Stimulated activated CD4-positive, alpha-beta T cell treated with anti-CD3 and anti-CD28 coated beads, Interleukin-1b, Interleukin-23, amount 100 ng/mL, for 48 hours (primary cell): ENCODE measurements around the gene UTF1.
"Not testable (repeated sequence)": the region's sequence is repeated elsewhere in the genome, so short reads cannot be mapped to it uniquely, and the experiment has no call there.

Experiments used
- DNase-seq: peaks from one replicate; pipeline ENCODE4 v3.0.0-alpha.2; 2020

Gene UTF1

GRCh38 chr10:133249094-133249780 is 19.2 kb downstream of the UTF1 start:
- DNase-seq, result no peak

- DNase-seq, result no peak
Observed at GRCh38 chr10:133249975-133250754, 20.1 kb downstream of the UTF1 start.

- no peak for DNase-seq
Observed at GRCh38 chr10:133251388-133252222, 21.6 kb downstream of the UTF1 start.

GRCh38 chr10:133252223-133252552 is 22.2 kb downstream of the UTF1 start:
- no peak for DNase-seq

DNA sequence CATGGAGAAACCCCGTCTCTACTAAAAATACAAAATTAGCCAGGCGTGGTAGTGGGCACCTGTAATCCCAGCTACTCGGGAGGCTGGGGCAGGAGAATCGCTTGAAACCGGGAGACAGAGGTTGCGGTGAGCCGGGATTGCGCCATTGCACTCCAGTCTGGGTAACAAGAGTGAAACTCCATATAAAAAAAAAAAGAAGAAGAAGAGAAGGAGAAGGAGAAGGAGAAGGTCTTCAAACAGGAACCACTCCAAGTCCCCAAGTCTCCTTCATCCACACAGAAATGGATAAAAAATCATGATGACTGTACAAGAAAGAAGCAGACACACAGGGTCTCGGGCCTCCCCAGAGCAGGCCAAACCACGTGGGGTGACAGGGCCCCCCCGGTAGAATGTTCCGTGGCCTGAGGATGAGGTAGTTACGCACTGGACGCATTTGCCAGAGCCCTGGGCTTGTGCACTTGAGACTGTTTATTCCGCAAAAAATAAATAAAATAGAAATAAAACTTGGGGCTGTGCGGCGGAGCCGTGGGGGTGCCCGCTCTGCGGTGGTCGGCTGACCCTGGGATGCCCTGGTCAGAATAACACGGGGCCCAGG is 23.4 kb downstream of the UTF1 start:
- no peak for DNase-seq

DNA sequence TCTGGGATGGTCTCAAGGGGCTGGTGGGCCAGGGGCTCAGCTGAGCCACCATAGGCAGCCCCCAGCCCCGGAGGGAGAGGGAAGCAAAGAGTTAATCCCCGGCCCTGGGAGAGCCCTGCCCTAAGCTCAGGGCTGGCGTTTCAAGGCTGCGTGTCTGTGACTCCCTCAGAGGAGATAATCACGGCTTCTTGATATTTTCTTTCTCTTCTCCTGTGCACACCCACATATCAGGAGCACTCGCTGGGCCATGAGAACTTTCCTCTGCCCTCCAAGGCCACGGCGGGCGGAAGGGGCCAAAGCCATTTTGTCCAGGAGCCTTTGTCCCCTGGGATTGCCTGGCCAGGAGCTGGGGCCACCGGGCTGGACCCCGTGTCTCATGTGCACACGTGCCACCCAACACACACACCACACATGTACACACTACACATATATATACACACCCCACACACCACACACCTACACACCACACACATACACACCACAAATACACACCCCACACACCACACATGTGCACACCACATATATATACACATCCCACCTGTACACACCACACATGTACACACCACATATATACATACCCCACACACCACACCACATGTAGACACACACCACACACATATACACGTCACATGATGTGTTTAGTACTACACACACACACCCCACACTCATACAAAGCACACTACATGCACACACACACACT is 24.6 kb downstream of the UTF1 start:
- DNase-seq, result no peak

DNA sequence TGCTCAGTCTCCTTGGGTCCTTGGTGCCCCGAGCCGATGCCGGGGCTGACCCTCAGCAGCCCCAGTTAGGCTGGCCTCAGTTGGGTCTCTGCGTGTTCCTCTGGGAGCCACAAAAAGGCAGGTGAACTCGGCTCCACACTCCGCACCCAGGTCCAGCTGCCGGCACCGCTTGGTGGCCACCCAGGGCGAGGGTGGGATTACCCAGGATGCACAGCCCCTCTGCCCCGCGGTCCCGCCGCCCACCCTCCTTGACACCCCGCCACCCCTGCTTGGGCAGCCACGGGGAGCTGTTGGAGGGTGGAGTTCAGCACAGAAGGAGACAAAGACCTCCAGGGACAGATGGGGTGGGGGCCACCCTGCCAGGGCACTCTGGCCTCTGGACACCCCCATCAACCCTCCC is 25.3 kb downstream of the UTF1 start:
- no peak for DNase-seq

GRCh38 chr10:133257489-133258065 is 27.6 kb downstream of the UTF1 start:
- no peak for DNase-seq

GRCh38 chr10:133258066-133258817 is 28.2 kb downstream of the UTF1 start:
- DNase-seq, result peak; percentile 63

GRCh38 chr10:133258818-133259601 is 29.0 kb downstream of the UTF1 start:
- peak; percentile 97 for DNase-seq

DNA sequence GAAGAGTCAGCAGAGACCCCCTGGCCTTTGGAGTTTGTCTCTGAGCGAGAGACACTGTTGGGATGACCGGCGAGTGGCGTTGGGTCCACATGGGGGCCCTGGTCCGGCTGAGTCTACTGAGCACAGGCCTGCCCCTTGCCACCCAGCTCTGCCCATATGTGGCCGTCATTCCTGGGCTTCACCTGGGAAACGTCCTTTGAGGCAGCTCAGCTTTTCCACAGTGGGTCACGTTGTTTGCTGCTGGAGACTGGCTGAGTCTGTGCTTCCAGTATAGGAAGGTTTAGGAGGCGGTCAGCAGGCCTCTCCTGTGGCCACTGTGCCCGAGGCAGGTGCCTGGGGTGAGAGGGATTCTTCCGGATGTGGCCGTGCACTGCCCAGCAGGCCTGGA is 29.6 kb downstream of the UTF1 start:
- no peak for DNase-seq

DNA sequence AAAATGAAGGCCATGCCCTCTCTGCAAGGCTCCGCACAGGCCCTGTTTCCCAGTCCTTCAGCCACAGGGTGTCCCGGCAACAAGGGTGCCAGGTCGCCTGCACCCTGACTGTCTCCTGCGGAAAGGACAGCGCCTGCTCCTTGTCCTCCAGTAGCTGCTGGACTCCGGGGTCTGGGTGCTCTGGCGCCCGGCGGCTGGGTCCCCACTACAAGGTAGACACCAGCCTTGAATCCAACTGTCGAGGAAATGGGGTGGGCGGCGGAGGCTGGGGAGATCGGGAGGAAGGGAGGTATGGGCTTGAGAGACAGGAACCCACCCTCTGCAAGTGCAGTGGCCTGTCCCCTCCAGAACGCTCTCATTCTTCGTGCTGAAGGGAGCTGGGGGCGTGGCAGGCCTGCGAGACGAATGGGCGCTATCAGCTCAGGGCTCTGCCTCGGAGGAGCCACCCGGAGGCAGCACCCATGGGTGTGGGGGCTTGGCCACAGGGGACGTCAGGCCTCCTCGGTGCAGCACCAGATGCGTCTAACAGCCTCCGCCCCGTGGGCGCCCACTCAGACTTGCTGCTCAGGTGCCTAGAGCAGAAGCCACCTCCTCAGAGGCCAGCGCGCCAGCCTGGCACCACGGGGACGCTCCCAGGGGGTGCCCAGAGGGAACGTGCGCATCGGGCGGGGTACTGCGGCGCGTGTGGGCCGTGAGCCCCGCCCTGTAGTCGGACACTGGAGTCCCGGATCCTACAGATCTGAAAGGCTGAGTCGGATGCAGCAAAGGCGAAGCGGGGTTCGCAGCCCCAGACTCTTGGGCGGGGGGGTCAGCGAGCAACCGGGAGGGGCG is 31.1 kb downstream of the UTF1 start:
- DNase-seq, result peak; percentile 81

DNA sequence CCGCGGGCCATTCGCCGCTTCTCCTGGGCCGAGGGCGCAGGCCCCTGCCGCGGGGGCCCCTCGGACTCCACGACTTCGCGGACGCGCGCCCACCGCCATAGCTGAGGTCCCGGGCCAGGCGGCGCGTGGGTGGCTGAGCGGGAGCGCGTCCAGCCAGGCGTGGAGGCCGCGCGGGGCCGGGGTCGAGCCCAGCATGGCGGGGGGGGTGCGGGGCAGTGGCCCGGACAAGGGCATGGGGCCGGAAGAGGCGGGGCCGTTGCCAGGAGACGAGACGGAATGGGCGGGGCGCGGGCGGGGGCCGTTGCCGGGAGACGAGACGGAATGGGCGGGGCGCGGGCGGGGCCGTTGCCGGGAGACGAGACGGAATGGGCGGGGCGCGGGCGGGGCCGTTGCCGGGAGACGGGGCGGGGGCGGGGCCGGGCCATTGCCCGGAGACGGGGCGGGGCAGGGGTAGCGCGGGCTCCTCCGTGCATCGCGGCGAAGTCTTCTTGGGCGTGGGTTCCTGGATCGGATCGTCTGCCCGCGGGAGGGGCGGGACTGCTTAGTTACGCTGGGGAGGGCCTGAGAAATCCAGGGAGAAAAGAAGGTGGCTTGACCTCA is 31.8 kb downstream of the UTF1 start:
- DNase-seq, result peak; percentile 80

DNA sequence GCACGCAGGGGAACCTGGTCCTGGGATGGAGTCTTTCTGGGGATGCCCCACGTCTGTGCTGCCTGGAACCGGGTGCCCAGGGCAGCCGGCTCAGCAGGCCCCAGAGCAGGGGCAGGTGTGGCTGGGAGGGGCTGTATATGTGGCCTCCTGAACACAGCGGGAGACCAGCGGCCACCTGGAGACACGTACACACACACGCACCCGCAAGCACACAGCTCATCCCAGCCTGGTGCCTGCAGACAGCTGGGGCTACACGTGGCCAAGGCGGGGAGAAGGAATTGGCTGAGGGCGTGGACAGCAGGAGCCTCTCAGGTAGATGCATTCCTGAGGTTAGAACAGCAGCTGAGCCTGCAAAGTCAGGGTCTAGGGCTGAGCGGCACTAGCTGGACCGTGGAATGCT is 32.7 kb downstream of the UTF1 start:
- no peak for DNase-seq

- no peak for DNase-seq
Observed at GRCh38 chr10:133263674-133264073, 33.7 kb downstream of the UTF1 start.

DNA sequence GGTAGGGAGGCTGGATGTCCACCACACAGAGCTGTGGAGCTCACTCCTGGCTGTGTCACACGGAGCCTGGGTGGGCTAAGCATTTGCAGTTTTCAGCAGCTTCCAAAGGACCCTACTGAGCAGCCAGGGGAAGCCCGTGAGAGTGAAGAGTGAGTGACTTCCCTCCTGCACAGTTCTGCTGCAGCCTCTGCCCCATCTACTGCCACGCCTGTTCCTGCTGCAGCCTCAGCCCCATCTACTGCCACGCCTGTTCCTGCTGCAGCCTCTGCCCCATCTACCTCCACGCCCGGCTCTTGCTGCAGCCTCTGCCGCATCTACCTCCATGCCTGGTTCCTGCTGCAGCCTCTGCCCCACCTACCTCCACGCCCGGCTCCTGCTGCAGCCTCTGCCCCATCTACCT is 34.4 kb downstream of the UTF1 start:
- no peak for DNase-seq

DNA sequence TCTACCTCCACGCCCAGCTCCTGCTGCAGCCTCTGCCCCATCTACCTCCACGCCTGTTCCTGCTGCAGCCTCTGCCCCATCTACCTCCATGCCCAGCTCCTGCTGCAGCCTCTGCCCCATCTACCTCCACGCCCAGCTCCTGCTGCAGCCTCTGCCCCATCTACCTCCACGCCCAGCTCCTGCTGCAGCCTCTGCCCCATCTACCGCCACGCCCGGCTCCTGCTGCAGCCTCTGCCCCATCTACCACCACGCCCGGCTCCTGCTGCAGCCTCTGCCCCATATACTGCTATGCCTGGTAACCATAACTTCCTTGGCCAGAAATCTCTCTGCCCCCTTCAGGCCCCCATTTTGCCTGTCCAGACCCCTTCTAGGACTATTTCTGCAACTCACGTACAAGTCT is 35.0 kb downstream of the UTF1 start:
- not testable (repeated sequence) for DNase-seq

DNA sequence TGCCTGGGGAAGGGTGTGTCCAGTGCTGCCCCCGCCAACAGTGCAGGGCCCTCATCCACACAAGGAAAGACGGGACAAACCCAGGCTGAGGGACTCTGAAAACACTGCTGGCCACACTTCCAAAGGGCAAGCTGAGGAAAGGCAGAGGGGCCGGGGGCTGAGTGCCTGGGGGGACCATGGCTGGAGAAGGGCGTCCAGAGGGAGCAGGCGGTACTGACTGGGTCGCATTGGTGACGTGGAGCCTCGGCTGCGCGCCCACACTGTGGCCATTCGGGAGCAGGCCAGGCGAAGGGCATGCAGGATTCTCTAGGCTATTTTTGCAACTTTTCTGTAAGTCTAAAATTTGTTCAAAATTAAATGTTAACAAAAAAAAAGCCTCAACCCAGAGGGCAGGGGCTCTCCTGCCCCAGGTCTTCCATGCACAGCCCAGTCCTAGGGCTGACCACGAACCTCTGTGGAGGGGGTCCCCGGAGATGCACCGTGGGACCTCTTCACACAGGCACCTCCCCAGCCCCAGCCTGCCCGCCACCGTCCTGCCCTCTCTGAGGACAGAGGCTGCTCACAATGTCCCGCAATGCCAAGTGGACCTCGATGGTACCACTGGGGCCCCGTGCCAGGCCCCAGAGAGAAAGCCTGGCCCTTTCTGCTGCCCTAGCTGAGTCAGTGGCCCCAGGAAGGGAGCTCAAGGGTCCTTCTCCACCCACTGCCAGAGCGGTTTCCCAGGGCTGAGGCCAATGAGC is 36.2 kb downstream of the UTF1 start:
- DNase-seq, result no peak

GRCh38 chr10:133267293-133267692 is 37.3 kb downstream of the UTF1 start:
- no peak for DNase-seq
